PC-3 (cell line): ENCODE results near the gene SLC17A2. TPM values are rescaled to one million over a fixed set of nuclear protein-coding genes. Genes with fewer than 3 reads are reported as not detected.

Experiments used
- ATAC-seq: fragments of 200-7000 bp; cut with Tn5 transposase; 2 replicates; pipeline ENCODE4 v1.9.1; 2020; ENCODE audit warnings: mild to moderate bottlenecking, moderate library complexity
- BruUV-seq: library from RNA; stranded (reverse); fragments of 400-500 nt; replicated peaks from 2 replicates; lab custom pipeline; 2021; lab: Mats Ljungman, UMichigan
- CTCF ChIA-PET: fragments of 300-600 bp; sonication (Branson Sonifier 250); formaldehyde crosslinking; loops from one replicate; lab custom pipeline; 2022; ENCODE audit warnings: antibody characterized with exemption; lab: Charles Lee
- POLR2A ChIA-PET: fragments of 300-600 bp; sonication (Branson Sonifier 250); formaldehyde crosslinking; loops from one replicate; lab custom pipeline; 2022; ENCODE audit warnings: antibody characterized with exemption; ENCODE audit not compliant: unreplicated experiment; lab: Charles Lee
- DNase-seq: peaks from one replicate; pipeline ENCODE4 v3.0.0-alpha.2; 2015
- H2AFZ ChIP-seq: fragments of 300-600 bp; sonication (generic); 2 replicates; pipeline ENCODE4 v1.6.0; 2016; ENCODE audit warnings: antibody characterized with exemption, low read length
- H3F3A ChIP-seq: fragments of 300-600 bp; sonication (generic); one replicate; pipeline ENCODE4 v1.6.0; 2017; ENCODE audit warnings: antibody characterized with exemption, low read length, control low read depth, mild to moderate bottlenecking; ENCODE audit not compliant: unreplicated experiment
- H3K27ac ChIP-seq: fragments of 300-600 bp; sonication (generic); 2 replicates; pipeline ENCODE4 v1.5.1; 2016; ENCODE audit warnings: mild to moderate bottlenecking, low read length
- H3K27me3 ChIP-seq: fragments of 300-600 bp; sonication (generic); 2 replicates; pipeline ENCODE4 v1.6.1; 2016; ENCODE audit warnings: low read length, mixed read lengths
- H3K36me3 ChIP-seq: fragments of 300-600 bp; sonication (generic); 2 replicates; pipeline ENCODE4 v1.6.1; 2016; ENCODE audit warnings: low read depth, mixed run types, low read length, mixed read lengths
- H3K4me1 ChIP-seq: fragments of 300-600 bp; sonication (generic); 2 replicates; pipeline ENCODE4 v1.5.1; 2016; ENCODE audit warnings: low read length; ENCODE audit not compliant: insufficient read depth
- H3K4me2 ChIP-seq: fragments of 300-600 bp; sonication (generic); 2 replicates; pipeline ENCODE4 v1.6.0; 2016; ENCODE audit warnings: low read length
- H3K4me3 ChIP-seq: fragments of 300-600 bp; sonication (generic); 2 replicates; pipeline ENCODE4 v1.5.1; 2016; ENCODE audit warnings: mild to moderate bottlenecking, low read length, mixed read lengths
- H3K79me2 ChIP-seq: fragments of 300-600 bp; sonication (generic); 2 replicates; pipeline ENCODE4 v1.6.1; 2017; ENCODE audit warnings: low read length, mixed read lengths
- H3K9ac ChIP-seq: fragments of 300-600 bp; sonication (generic); 2 replicates; pipeline ENCODE4 v1.6.0; 2016; ENCODE audit warnings: mild to moderate bottlenecking, low read length
- H3K9me2 ChIP-seq: fragments of 300-600 bp; sonication (generic); replicated peaks from 2 replicates; pipeline ENCODE4 v1.6.1; 2016; ENCODE audit warnings: mixed run types, low read length, mixed read lengths
- H3K9me3 ChIP-seq: fragments of 300-600 bp; sonication (generic); 2 replicates; pipeline ENCODE4 v1.6.1; 2016; ENCODE audit warnings: low read length, mixed read lengths
- H4K20me1 ChIP-seq: fragments of 300-600 bp; sonication (generic); 2 replicates; pipeline ENCODE4 v1.6.1; 2016; ENCODE audit warnings: low read length, mixed read lengths
- EZH2 ChIP-seq: fragments of 300-600 bp; sonication (generic); IDR thresholded peaks from one replicate; pipeline ENCODE4 v1.6.1; 2017; ENCODE audit warnings: antibody characterized with exemption, mild to moderate bottlenecking, low read length; ENCODE audit not compliant: unreplicated experiment
- EZH2phosphoT487 ChIP-seq: fragments of 300-600 bp; sonication (generic); IDR thresholded peaks from 2 replicates; pipeline ENCODE4 v1.6.1; 2018; ENCODE audit warnings: mild to moderate bottlenecking, antibody characterized with exemption, low read length, borderline replicate concordance
- intact Hi-C: fragments of 100-400 bp; cut with micrococcal nuclease; formaldehyde crosslinking; loops from 2 replicates; pipeline ENCODE4 v1.9.0; 2023
- total RNA-seq: library from RNA; depleted of rRNA; stranded (reverse); fragments of >200 nt; gene quantifications from 2 replicates; pipeline ENCODE4 v1.2.3, GENCODE V29; 2014
- TF ChIP-seq, protein P1 (sequence below): fragments of 300-600 bp; sonication (generic); conservative IDR thresholded peaks from 2 replicates; pipeline ENCODE4 v1.5.1; 2017; ENCODE audit warnings: antibody characterized with exemption, low read depth, mild to moderate bottlenecking, low read length

The SLC17A2 gene
- total RNA-seq, 1 experiment from 2014 or later, result not detected

GRCh38 chr6:25956226-25956625, 25.7 kb upstream of the SLC17A2 start:
- Histone ChIP-seq H3K4me1 (peaks cover 2% of the 10 kb centered on the region; the same call in 1 of the 2 replicates), H3K4me2 (no peak overlapping the region), H3K36me3 (no peaks in the 10 kb centered on the region), H3K9ac (no peak overlapping the region), H3K9me3 (no peaks in the 10 kb centered on the region), H3K9me2 (no peaks in the 10 kb centered on the region), H4K20me1 (no peaks in the 10 kb centered on the region), H3K27me3 (no peaks in the 10 kb centered on the region), H3K79me2 (no peaks in the 10 kb centered on the region), H3F3A (no peaks in the 10 kb centered on the region), H2AFZ (no peak overlapping the region), H3K4me3 (no peak overlapping the region), H3K27ac (no peak overlapping the region)
- TF ChIP-seq EZH2 (no peak), EZH2phosphoT487 (no peak)
- TF ChIP-seq, protein P1, sequence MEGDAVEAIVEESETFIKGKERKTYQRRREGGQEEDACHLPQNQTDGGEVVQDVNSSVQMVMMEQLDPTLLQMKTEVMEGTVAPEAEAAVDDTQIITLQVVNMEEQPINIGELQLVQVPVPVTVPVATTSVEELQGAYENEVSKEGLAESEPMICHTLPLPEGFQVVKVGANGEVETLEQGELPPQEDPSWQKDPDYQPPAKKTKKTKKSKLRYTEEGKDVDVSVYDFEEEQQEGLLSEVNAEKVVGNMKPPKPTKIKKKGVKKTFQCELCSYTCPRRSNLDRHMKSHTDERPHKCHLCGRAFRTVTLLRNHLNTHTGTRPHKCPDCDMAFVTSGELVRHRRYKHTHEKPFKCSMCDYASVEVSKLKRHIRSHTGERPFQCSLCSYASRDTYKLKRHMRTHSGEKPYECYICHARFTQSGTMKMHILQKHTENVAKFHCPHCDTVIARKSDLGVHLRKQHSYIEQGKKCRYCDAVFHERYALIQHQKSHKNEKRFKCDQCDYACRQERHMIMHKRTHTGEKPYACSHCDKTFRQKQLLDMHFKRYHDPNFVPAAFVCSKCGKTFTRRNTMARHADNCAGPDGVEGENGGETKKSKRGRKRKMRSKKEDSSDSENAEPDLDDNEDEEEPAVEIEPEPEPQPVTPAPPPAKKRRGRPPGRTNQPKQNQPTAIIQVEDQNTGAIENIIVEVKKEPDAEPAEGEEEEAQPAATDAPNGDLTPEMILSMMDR, result no peak
- intact Hi-C loops, result no loop called here
- CTCF ChIA-PET, result no interaction called here
- POLR2A ChIA-PET, result no interaction called here
- BruUV-seq, result no TSS peak
- DNase-seq (no peak), ATAC-seq (no peak)

- ATAC-seq, result peak; percentile 31
- Histone ChIP-seq H3K9me3 (no peaks in the 10 kb centered on the region), H4K20me1 (no peaks in the 10 kb centered on the region), H3K36me3 (no peaks in the 10 kb centered on the region), H3K79me2 (no peaks in the 10 kb centered on the region), H3K9me2 (no peaks in the 10 kb centered on the region), H2AFZ (no peak overlapping the region), H3K27ac (no peak overlapping the region), H3K9ac (no peak overlapping the region), H3K4me2 (no peak overlapping the region), H3K4me1 (no peaks in the 10 kb centered on the region), H3K4me3 (no peak overlapping the region), H3K27me3 (no peaks in the 10 kb centered on the region), H3F3A (no peaks in the 10 kb centered on the region)
- CTCF ChIA-PET, result no interaction called here
- peak; percentile 61 for DNase-seq
- POLR2A ChIA-PET, result no interaction called here
- no peak for TF ChIP-seq EZH2
- no peak for TF ChIP-seq EZH2phosphoT487
- TF ChIP-seq, protein P1, result no peak
- no TSS peak for BruUV-seq
- intact Hi-C loops, result no loop called here
Measured at GRCh38 chr6:25954756-25955155, 24.3 kb upstream of the SLC17A2 start.

DNA sequence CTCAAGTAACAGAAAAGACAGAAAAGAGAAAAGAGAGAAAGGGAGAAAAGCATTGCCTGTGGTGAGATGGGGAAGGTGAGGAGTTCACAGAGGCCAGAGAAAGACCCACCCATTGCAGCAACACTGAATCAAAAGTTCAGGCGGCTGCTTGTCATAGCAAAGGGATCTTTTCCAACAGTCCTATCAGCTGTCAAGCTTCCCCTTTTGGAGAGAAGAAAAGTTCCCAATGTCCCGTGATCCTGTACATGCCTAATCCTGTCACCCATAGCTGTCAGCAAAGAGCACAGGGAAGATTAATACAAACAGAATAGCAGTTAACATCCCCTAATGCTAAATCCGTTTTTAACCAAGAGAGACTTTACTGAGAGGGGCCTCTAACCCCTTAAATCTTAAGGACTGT, 23.2 kb upstream of the SLC17A2 start:
- no peak overlapping the region for H3K4me3 ChIP-seq
- intact Hi-C loops, result no loop called here
- H3K36me3 ChIP-seq, result no peaks in the 10 kb centered on the region
- ChIA-PET CTCF (no interaction called here), POLR2A (no interaction called here)
- no peak for DNase-seq
- TF ChIP-seq EZH2 (no peak), EZH2phosphoT487 (no peak)
- TF ChIP-seq, protein P1, result no peak
- no peak overlapping the region for H3K27ac ChIP-seq
- no TSS peak for BruUV-seq
- no peak for ATAC-seq
- H3F3A ChIP-seq, result no peaks in the 10 kb centered on the region
- H2AFZ ChIP-seq, result no peak overlapping the region
- H3K27me3 ChIP-seq, result no peaks in the 10 kb centered on the region
- no peaks in the 10 kb centered on the region for H4K20me1 ChIP-seq
- no peaks in the 10 kb centered on the region for H3K9me3 ChIP-seq
- H3K79me2 ChIP-seq, result no peaks in the 10 kb centered on the region
- H3K4me1 ChIP-seq, result no peaks in the 10 kb centered on the region
- H3K4me2 ChIP-seq, result no peak overlapping the region
- no peak overlapping the region for H3K9ac ChIP-seq
- no peaks in the 10 kb centered on the region for H3K9me2 ChIP-seq
